Measurements from ENCODE around the gene AQP6.

AQP6 gene

DNA sequence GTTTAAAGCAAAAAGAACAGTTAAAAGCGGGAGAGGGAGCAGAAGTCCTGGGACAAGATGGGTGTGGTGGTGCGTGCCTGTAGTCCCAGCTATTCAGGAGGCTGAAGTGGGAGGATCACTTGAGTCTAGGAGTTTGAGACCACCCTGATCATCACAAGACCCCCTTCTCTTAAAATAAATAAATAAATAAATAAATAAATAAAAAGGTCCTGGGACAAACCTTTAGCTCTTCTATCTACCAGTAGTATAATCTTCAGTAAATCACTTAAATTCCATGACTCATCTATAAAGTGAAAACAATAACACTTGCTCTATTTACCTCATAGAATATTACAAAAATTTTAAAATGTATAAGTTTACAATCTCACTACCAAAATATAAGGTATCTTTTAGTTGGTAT, 46.8 kb downstream of the AQP6 start:
- TF ChIP-seq, protein P1, sequence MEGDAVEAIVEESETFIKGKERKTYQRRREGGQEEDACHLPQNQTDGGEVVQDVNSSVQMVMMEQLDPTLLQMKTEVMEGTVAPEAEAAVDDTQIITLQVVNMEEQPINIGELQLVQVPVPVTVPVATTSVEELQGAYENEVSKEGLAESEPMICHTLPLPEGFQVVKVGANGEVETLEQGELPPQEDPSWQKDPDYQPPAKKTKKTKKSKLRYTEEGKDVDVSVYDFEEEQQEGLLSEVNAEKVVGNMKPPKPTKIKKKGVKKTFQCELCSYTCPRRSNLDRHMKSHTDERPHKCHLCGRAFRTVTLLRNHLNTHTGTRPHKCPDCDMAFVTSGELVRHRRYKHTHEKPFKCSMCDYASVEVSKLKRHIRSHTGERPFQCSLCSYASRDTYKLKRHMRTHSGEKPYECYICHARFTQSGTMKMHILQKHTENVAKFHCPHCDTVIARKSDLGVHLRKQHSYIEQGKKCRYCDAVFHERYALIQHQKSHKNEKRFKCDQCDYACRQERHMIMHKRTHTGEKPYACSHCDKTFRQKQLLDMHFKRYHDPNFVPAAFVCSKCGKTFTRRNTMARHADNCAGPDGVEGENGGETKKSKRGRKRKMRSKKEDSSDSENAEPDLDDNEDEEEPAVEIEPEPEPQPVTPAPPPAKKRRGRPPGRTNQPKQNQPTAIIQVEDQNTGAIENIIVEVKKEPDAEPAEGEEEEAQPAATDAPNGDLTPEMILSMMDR (IDR thresholded peaks at IDR 0.05): no peak

GRCh38 chr12:50021031-50021430, 48.3 kb downstream of the AQP6 start:
- TF ChIP-seq, protein P1 (IDR thresholded peaks at IDR 0.05): no peak

GRCh38 chr12:50022903-50023302, 50.2 kb downstream of the AQP6 start:
- TF ChIP-seq, protein P1 (IDR thresholded peaks at IDR 0.05): no peak

DNA sequence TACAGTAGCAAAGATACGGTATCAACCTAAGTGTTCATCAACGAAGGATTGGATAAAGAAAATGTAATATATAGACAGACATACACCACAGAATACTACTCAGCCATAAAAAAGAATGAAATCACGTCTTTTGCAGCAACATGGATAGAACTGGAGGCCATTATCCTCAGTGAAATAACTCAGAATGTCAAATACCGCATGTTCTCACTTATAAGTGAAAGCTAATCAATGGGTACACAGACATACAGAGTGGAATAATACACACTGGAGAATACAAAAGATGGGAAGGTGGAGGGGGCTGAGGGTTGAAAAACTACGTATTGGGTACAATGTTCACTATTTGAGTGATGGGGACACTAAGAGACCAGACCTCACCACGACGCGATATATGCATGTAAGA, 51.5 kb downstream of the AQP6 start:
- TF ChIP-seq, protein P1 (IDR thresholded peaks at IDR 0.05): no peak

GRCh38 chr12:50024805-50025186, 52.0 kb downstream of the AQP6 start:
- TF ChIP-seq, protein P1 (IDR thresholded peaks at IDR 0.05): no peak

- TF ChIP-seq, protein P1 (IDR thresholded peaks at IDR 0.05): no peak
Observed at GRCh38 chr12:50025187-50026059, 52.7 kb downstream of the AQP6 start, which contains the start of gene RACGAP1. Gene RACGAP1 (minus strand): TSS chr12:50025494. CDS start chr12:50016715, 8,779 bp downstream.

- TF ChIP-seq, protein P1 (IDR thresholded peaks at IDR 0.05): no peak
Observed at GRCh38 chr12:50026691-50027090, 53.9 kb downstream of the AQP6 start.
